ENCODE data around the gene ZFAND3. TPM values are rescaled to one million over a fixed set of nuclear protein-coding genes. Genes with fewer than 3 reads are reported as not detected.

ZFAND3 gene
- total RNA-seq, 1 experiment from 2014 or later: 22.2 TPM

DNA sequence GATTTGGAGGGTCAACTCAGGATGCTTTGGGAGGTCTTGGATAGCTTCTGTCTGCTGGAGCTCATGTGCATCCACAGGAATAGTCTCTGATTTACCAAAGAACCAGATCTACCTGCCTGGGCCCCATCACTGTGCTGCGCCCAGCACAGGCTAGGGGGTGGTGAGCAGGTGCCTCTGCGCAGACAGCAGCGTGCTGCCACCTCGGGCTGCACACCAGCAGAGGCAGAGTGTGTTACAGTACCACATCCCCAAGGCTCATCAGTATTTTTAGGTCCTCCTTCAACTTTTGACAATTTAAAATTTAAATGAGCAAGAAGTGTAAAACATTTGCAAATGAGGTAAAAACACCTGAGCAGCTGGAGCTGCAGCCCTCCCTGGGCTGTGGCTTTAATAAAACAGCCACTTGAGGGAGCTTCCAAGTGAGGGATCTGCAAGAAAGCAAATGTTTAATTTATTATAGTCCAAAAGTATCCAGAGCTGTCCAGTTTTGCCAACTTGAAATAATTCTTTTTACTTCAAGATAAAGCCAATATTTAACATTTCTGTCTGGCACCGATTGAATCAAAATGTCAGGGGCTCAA, 324.9 kb downstream of the ZFAND3 start:
- intact Hi-C loops (cut with micrococcal nuclease): no loop called here
- no peak overlapping the region for H3K4me2 ChIP-seq (ENCODE audit: low read length)
- no peaks in the 10 kb centered on the region for H3K27me3 ChIP-seq (ENCODE audit: low read length)
- no peaks in the 10 kb centered on the region for H3K36me3 ChIP-seq (ENCODE audit: low read depth, low read length)
- TF ChIP-seq EZH2phosphoT487 (IDR thresholded peaks at IDR 0.05; ENCODE audit: borderline replicate concordance, low read length) (no peak), EZH2 (IDR thresholded peaks at IDR 0.05; ENCODE audit: low read length, unreplicated experiment) (no peak)
- TF ChIP-seq, protein P1, sequence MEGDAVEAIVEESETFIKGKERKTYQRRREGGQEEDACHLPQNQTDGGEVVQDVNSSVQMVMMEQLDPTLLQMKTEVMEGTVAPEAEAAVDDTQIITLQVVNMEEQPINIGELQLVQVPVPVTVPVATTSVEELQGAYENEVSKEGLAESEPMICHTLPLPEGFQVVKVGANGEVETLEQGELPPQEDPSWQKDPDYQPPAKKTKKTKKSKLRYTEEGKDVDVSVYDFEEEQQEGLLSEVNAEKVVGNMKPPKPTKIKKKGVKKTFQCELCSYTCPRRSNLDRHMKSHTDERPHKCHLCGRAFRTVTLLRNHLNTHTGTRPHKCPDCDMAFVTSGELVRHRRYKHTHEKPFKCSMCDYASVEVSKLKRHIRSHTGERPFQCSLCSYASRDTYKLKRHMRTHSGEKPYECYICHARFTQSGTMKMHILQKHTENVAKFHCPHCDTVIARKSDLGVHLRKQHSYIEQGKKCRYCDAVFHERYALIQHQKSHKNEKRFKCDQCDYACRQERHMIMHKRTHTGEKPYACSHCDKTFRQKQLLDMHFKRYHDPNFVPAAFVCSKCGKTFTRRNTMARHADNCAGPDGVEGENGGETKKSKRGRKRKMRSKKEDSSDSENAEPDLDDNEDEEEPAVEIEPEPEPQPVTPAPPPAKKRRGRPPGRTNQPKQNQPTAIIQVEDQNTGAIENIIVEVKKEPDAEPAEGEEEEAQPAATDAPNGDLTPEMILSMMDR (conservative IDR thresholded peaks at IDR 0.05; ENCODE audit: low read depth, low read length): no peak; the same call in 1 of the 2 replicates
- ATAC-seq (no peak), DNase-seq (no peak)
- ChIA-PET POLR2A (ENCODE audit: unreplicated experiment) (interaction anchor here (0.7 kb wide), 1 partner anchor 575 kb away, joined by 4 read pairs; no protein-coding TSS in a partner anchor), CTCF (interaction anchor here (0.6 kb wide), 1 partner anchor 103 kb away, joined by 3 read pairs; no protein-coding TSS in a partner anchor)
- BruUV-seq (replicated peaks): no TSS peak
- H3K9ac ChIP-seq (ENCODE audit: low read length): no peak overlapping the region
- no peaks in the 10 kb centered on the region for H3K79me2 ChIP-seq (ENCODE audit: low read length)
- no peak overlapping the region for H3K4me3 ChIP-seq (ENCODE audit: low read length)
- H3K9me3 ChIP-seq (ENCODE audit: low read length): no peaks in the 10 kb centered on the region
- H4K20me1 ChIP-seq (ENCODE audit: low read length): 0 out of 2 replicates have a peak, but pooled peaks cover 3% of the 10 kb centered on the region
- H3K4me1 ChIP-seq (ENCODE audit: insufficient read depth, low read length): 0 out of 2 replicates have a peak, but pooled peaks cover 4% of the 10 kb centered on the region
- H3K27ac ChIP-seq (ENCODE audit: low read length): no peak overlapping the region
- no peaks in the 10 kb centered on the region for H3F3A ChIP-seq (ENCODE audit: low read length, unreplicated experiment)
- no peak overlapping the region for H2AFZ ChIP-seq (ENCODE audit: low read length)
- no peaks in the 10 kb centered on the region for H3K9me2 ChIP-seq (replicated peaks; ENCODE audit: low read length)

DNA sequence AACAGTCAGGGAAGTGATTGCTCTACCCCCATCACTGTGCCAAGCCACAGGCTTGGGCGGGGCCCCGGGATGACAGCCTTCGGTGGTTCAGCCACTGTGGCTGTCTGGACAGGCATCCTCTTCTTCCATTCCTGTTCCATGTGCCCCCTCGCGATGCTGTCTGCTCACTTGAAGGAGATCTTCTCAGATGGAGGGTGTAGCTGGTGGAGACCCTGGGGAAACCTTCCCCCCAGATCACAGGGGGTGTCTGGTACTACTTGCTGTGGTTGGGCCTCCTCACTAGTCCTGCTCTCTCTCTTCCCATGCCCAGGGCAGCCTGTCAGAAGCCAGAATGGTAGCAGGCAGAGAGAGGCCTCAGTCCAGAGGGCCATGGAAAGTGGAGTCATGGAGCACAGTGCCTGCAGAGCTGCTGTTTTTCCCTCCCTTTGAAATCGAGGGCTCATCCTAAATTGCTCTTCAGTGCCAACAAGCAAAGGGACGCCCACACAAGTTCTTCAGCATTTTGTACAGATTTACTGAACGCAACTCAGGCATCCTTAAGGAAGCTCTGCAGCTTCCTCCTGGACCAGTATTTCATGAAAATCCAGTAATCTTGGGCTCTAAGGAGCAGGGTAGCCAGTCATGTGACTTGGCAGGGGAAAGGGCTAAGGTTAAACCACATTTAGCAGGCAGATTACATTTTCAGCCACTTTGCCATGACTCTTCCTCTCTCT, 326.6 kb downstream of the ZFAND3 start:
- H3F3A ChIP-seq (ENCODE audit: low read length, unreplicated experiment): no peaks in the 10 kb centered on the region
- 0 out of 2 replicates have a peak, but pooled peaks cover 4% of the 10 kb centered on the region for H3K4me1 ChIP-seq (ENCODE audit: insufficient read depth, low read length)
- H3K4me3 ChIP-seq (ENCODE audit: low read length): no peak overlapping the region
- no TSS peak for BruUV-seq (replicated peaks)
- H3K9me3 ChIP-seq (ENCODE audit: low read length): no peaks in the 10 kb centered on the region
- no peaks in the 10 kb centered on the region for H3K27me3 ChIP-seq (ENCODE audit: low read length)
- H3K9me2 ChIP-seq (replicated peaks; ENCODE audit: low read length): no peaks in the 10 kb centered on the region
- H2AFZ ChIP-seq (ENCODE audit: low read length): no peak overlapping the region
- ATAC-seq (no peak), DNase-seq (no peak)
- H3K9ac ChIP-seq (ENCODE audit: low read length): no peak overlapping the region
- intact Hi-C loops (cut with micrococcal nuclease): no loop called here
- no peak overlapping the region for H3K27ac ChIP-seq (ENCODE audit: low read length)
- no peaks in the 10 kb centered on the region for H3K79me2 ChIP-seq (ENCODE audit: low read length)
- peaks cover 10% of the 10 kb centered on the region; the same call in 1 of the 2 replicates for H4K20me1 ChIP-seq (ENCODE audit: low read length)
- H3K4me2 ChIP-seq (ENCODE audit: low read length): no peak overlapping the region
- CTCF ChIA-PET: no interaction called here
- TF ChIP-seq, protein P1 (conservative IDR thresholded peaks at IDR 0.05; ENCODE audit: low read depth, low read length): no peak
- no peak for TF ChIP-seq EZH2phosphoT487 (IDR thresholded peaks at IDR 0.05; ENCODE audit: borderline replicate concordance, low read length)
- no peak for TF ChIP-seq EZH2 (IDR thresholded peaks at IDR 0.05; ENCODE audit: low read length, unreplicated experiment)
- POLR2A ChIA-PET (ENCODE audit: unreplicated experiment): no interaction called here
- H3K36me3 ChIP-seq (ENCODE audit: low read depth, low read length): no peaks in the 10 kb centered on the region

DNA sequence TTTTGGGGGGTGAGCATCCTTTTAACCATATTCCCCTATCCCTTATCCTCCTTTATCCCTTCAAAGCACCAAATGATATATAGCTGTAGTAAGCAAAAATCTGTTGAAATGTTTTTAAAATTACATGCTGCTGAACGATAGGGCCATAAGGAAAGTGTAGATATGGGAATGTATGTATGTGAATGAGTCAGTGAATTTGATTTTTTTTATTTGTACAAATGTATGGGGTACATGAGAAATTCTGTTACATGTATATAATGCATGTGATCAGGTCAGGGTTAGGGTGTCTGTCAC, 327.2 kb downstream of the ZFAND3 start:
- no TSS peak for BruUV-seq (replicated peaks)

More for the DNA sequence above, 327.2 kb downstream of the ZFAND3 start:
- Histone ChIP-seq H3K9me2 (replicated peaks; ENCODE audit: low read length) (no peaks in the 10 kb centered on the region), H3K4me1 (ENCODE audit: insufficient read depth, low read length) (0 out of 2 replicates have a peak, but pooled peaks cover 4% of the 10 kb centered on the region), H3K27me3 (ENCODE audit: low read length) (no peaks in the 10 kb centered on the region), H2AFZ (ENCODE audit: low read length) (no peak overlapping the region), H3K36me3 (ENCODE audit: low read depth, low read length) (no peaks in the 10 kb centered on the region), H3K79me2 (ENCODE audit: low read length) (no peaks in the 10 kb centered on the region), H3K27ac (ENCODE audit: low read length) (no peak overlapping the region), H3K9ac (ENCODE audit: low read length) (no peak overlapping the region), H3K4me2 (ENCODE audit: low read length) (no peak overlapping the region), H3F3A (ENCODE audit: low read length, unreplicated experiment) (no peaks in the 10 kb centered on the region), H3K4me3 (ENCODE audit: low read length) (no peak overlapping the region), H4K20me1 (ENCODE audit: low read length) (peaks cover 10% of the 10 kb centered on the region; the same call in 1 of the 2 replicates), H3K9me3 (ENCODE audit: low read length) (no peaks in the 10 kb centered on the region)
- intact Hi-C loops (cut with micrococcal nuclease): no loop called here
- no peak for DNase-seq
- ChIA-PET CTCF (no interaction called here), POLR2A (ENCODE audit: unreplicated experiment) (no interaction called here)
- ATAC-seq: no peak
- TF ChIP-seq EZH2phosphoT487 (IDR thresholded peaks at IDR 0.05; ENCODE audit: borderline replicate concordance, low read length) (no peak), EZH2 (IDR thresholded peaks at IDR 0.05; ENCODE audit: low read length, unreplicated experiment) (no peak)
- TF ChIP-seq, protein P1 (conservative IDR thresholded peaks at IDR 0.05; ENCODE audit: low read depth, low read length): no peak

Measured in PC-3 (cell line).